GM21390 (cell line): ENCODE results near the gene ZNF202.

ENCODE experiments used
- ATAC-seq: cut with Tn5 transposase; IDR thresholded peaks from one replicate; pipeline ENCODE4 v1.9.1; 2021; ENCODE audit not compliant: unreplicated experiment

ZNF202 gene

GRCh38 chr11:123684601-123685000, 56.9 kb downstream of the ZNF202 start:
- no peak for ATAC-seq

GRCh38 chr11:123683428-123684170, 57.9 kb downstream of the ZNF202 start:
- ATAC-seq: no peak

DNA sequence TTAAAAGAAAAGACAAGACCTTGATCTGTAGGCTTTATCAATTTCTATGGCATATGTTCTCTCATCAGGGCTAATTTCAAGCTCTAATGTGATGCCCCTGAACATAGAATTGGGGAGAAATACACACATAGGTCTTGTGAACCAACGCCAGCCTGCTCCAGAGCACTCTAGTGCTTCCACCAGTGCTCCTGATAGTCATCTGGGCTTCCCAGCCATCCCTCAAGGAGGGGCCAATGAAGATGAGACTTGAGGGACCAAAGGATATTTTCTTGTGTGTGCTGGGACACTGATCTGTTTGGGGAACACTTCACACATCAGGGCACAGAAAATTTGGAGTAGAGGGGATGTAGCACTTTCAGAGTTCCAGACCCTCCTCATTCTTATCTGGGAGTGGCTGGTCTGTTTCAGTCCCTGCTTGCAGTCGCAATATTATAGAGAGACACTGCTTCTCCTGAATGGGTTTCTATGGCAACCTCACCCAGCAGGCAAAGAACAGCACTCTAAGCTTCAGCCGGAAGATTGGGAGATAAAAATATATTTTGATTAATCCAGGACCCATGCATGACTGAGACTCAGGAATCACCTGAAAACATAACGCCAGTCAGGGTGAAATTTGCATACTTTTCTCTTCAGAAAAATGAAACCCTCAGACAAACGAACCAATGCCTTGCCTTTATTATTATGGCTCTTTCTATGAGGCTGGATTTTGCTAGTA, 58.6 kb downstream of the ZNF202 start:
- ATAC-seq: no peak

DNA sequence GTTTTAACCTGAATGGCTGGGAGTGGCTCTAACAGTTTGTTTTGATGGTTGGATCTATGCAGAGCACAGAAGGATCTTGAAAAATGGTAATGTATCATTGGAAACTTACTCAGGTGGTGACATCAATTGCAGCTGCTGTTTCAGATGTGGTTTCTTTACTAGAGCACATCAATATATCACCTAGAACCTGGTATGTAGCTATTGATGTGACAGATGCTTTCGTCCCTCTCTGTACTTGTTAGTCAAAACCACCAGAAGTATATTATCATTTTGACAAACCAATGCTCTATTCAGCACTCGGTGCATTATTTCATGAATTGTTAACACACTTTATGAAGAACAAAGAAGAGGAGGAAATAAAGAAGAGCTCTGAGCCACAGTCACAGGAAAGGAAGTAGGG, 60.4 kb downstream of the ZNF202 start:
- no peak for ATAC-seq

GRCh38 chr11:123678246-123678645, 63.2 kb downstream of the ZNF202 start:
- ATAC-seq: no peak

GRCh38 chr11:123677510-123677909, 64.0 kb downstream of the ZNF202 start:
- no peak for ATAC-seq

- ATAC-seq: no peak
Observed at GRCh38 chr11:123674297-123674696, 67.2 kb downstream of the ZNF202 start.
